Measurements from ENCODE around the gene AVEN. TPM values are rescaled to one million over a fixed set of nuclear protein-coding genes. Genes with fewer than 3 reads are reported as not detected.

The AVEN gene
- total RNA-seq (10 to 100 TPM; 15.1 to 20.3 (median 16.8) TPM), polyA plus RNA-seq (20.0 TPM)
- long read RNA-seq, donor 1, transcript AVEN-201 (6 exons, 1,605 nt) = major isoform, 59 of 65 reads
- long read RNA-seq, donor 1, partial matches to known transcripts = 3 of 65 reads
- long read RNA-seq, donor 1, other reads (novel, unspliced or antisense) = 3 of 65 reads
- long read RNA-seq, donor 2, transcript AVEN-201 (6 exons, 1,605 nt) = major isoform, 42 of 43 reads
- long read RNA-seq, donor 2, partial matches to known transcripts = 0 of 43 reads
- long read RNA-seq, donor 2, other reads (novel, unspliced or antisense) = 1 of 43 reads
- long read RNA-seq, donor 3, partial matches to known transcripts = 0 of 1 reads
- long read RNA-seq, donor 3, other reads (novel, unspliced or antisense) = 1 of 1 reads
- long read RNA-seq, donor 4, transcript AVEN-201 (6 exons, 1,605 nt) = major isoform, 44 of 45 reads
- long read RNA-seq, donor 4, partial matches to known transcripts = 0 of 45 reads
- long read RNA-seq, donor 4, other reads (novel, unspliced or antisense) = 1 of 45 reads

GRCh38 chr15:34038871-34039789, at the start of gene AVEN:
TSS of gene AVEN (minus strand) at chr15:34039204. CDS start at chr15:34039046, 158 bp downstream.
- DNase-seq = peak; percentile 63 to 84 (median 79)
- WGBS = under 1% methylated on average over 82 of the region's 82 CpGs

GRCh38 chr15:34085746-34086145, 46.7 kb upstream of the AVEN start:
- Histone ChIP-seq H3K27ac (ENCODE audit: low read length) (no peak overlapping the region), H3K4me1 (ENCODE audit: control insufficient read depth, insufficient read depth, low read length) (no peaks in the 10 kb centered on the region), H3K4me3 (ENCODE audit: low read length) (no peak overlapping the region), H3K27me3 (ENCODE audit: control insufficient read depth, insufficient read depth) (no peaks in the 10 kb centered on the region), H3K9me3 (ENCODE audit: control insufficient read depth, low read length) (no peaks in the 10 kb centered on the region)
- DNase-seq (no peak), ATAC-seq (no peak)
- intact Hi-C loops (cut with DNase I) = no loop called here
- WGBS = 76% methylated on average over 2 of the region's 2 CpGs

More at GRCh38 chr15:34038871-34039789, at the start of gene AVEN:
- Histone ChIP-seq H3K27me3 (ENCODE audit: control insufficient read depth, insufficient read depth) (no peaks in the 10 kb centered on the region), H3K4me3 (ENCODE audit: low read length) (peak within 1 kb of the TSS; percentile 91), H3K9me3 (ENCODE audit: control insufficient read depth, low read length) (no peaks in the 10 kb centered on the region), H3K27ac (ENCODE audit: low read length) (peak within 1 kb of the TSS; percentile 93), H3K4me1 (ENCODE audit: control insufficient read depth, insufficient read depth, low read length) (peaks cover 2% of the 10 kb centered on the region)
- intact Hi-C loops (cut with DNase I) = no loop called here
- ATAC-seq = peak; percentile 75 to 78

GRCh38 chr15:34084086-34084485, 45.1 kb upstream of the AVEN start:
- Histone ChIP-seq H3K4me1 (ENCODE audit: control insufficient read depth, insufficient read depth, low read length) (no peaks in the 10 kb centered on the region), H3K27ac (ENCODE audit: low read length) (no peak overlapping the region), H3K27me3 (ENCODE audit: control insufficient read depth, insufficient read depth) (no peaks in the 10 kb centered on the region), H3K9me3 (ENCODE audit: control insufficient read depth, low read length) (no peaks in the 10 kb centered on the region), H3K4me3 (ENCODE audit: low read length) (no peak overlapping the region)
- 71% methylated on average over 7 of the region's 7 CpGs for WGBS
- no peak for ATAC-seq
- intact Hi-C loops (cut with DNase I) = no loop called here
- DNase-seq = no peak

- intact Hi-C loops (cut with DNase I) = no loop called here
- Histone ChIP-seq H3K4me1 (ENCODE audit: control insufficient read depth, insufficient read depth, low read length) (no peaks in the 10 kb centered on the region), H3K9me3 (ENCODE audit: control insufficient read depth, low read length) (no peaks in the 10 kb centered on the region), H3K27ac (ENCODE audit: low read length) (no peak overlapping the region), H3K27me3 (ENCODE audit: control insufficient read depth, insufficient read depth) (no peaks in the 10 kb centered on the region), H3K4me3 (ENCODE audit: low read length) (no peak overlapping the region)
- WGBS = 87% methylated on average over 4 of the region's 4 CpGs
- no peak for DNase-seq
- no peak for ATAC-seq
Measured at GRCh38 chr15:34079904-34080303, 40.9 kb upstream of the AVEN start.

- intact Hi-C loops (cut with DNase I) = no loop called here
- no peak for ATAC-seq
- DNase-seq = no peak
- no peaks in the 10 kb centered on the region for H3K27me3 ChIP-seq (ENCODE audit: control insufficient read depth, insufficient read depth)
- H3K4me3 ChIP-seq (ENCODE audit: low read length) = no peak overlapping the region
- 87% methylated on average over 3 of the region's 3 CpGs for WGBS
- H3K9me3 ChIP-seq (ENCODE audit: control insufficient read depth, low read length) = no peaks in the 10 kb centered on the region
- no peaks in the 10 kb centered on the region for H3K4me1 ChIP-seq (ENCODE audit: control insufficient read depth, insufficient read depth, low read length)
- H3K27ac ChIP-seq (ENCODE audit: low read length) = no peak overlapping the region
Measured at GRCh38 chr15:34078900-34079299, 39.9 kb upstream of the AVEN start.

GRCh38 chr15:34076785-34077184, 37.8 kb upstream of the AVEN start:
- Histone ChIP-seq H3K4me1 (ENCODE audit: control insufficient read depth, insufficient read depth, low read length) (no peaks in the 10 kb centered on the region), H3K27me3 (ENCODE audit: control insufficient read depth, insufficient read depth) (no peaks in the 10 kb centered on the region), H3K27ac (ENCODE audit: low read length) (no peak overlapping the region), H3K4me3 (ENCODE audit: low read length) (no peak overlapping the region), H3K9me3 (ENCODE audit: control insufficient read depth, low read length) (no peaks in the 10 kb centered on the region)
- ATAC-seq (no peak), DNase-seq (no peak)
- intact Hi-C loops (cut with DNase I) = no loop called here
- 89% methylated on average over 4 of the region's 4 CpGs for WGBS

GRCh38 chr15:34070003-34070402, 31.0 kb upstream of the AVEN start:
- Histone ChIP-seq H3K4me1 (ENCODE audit: control insufficient read depth, insufficient read depth, low read length) (no peaks in the 10 kb centered on the region), H3K4me3 (ENCODE audit: low read length) (no peak overlapping the region), H3K27me3 (ENCODE audit: control insufficient read depth, insufficient read depth) (no peaks in the 10 kb centered on the region), H3K9me3 (ENCODE audit: control insufficient read depth, low read length) (no peaks in the 10 kb centered on the region), H3K27ac (ENCODE audit: low read length) (no peak overlapping the region)
- ATAC-seq (no peak), DNase-seq (no peak)
- intact Hi-C loops (cut with DNase I) = no loop called here
- WGBS = 71% methylated on average over 6 of the region's 6 CpGs

GRCh38 chr15:34065941-34066340, 26.9 kb upstream of the AVEN start:
- ATAC-seq (no peak), DNase-seq (no peak)
- no peaks in the 10 kb centered on the region for H3K9me3 ChIP-seq (ENCODE audit: control insufficient read depth, low read length)
- no peak overlapping the region for H3K27ac ChIP-seq (ENCODE audit: low read length)
- intact Hi-C loops (cut with DNase I) = loop anchor here in 1 of 4 donors (2.0 kb wide), 1 partner anchor 143 kb away; no protein-coding TSS in a partner anchor
- 82% methylated on average over 8 of the region's 8 CpGs for WGBS
- no peaks in the 10 kb centered on the region for H3K27me3 ChIP-seq (ENCODE audit: control insufficient read depth, insufficient read depth)
- H3K4me1 ChIP-seq (ENCODE audit: control insufficient read depth, insufficient read depth, low read length) = no peaks in the 10 kb centered on the region
- H3K4me3 ChIP-seq (ENCODE audit: low read length) = no peak overlapping the region

- no peak for ATAC-seq
- intact Hi-C loops (cut with DNase I) = loop anchor here in 1 of 4 donors (2.0 kb wide), 1 partner anchor 144 kb away; no protein-coding TSS in a partner anchor
Measured at GRCh38 chr15:34065261-34065660, 26.3 kb upstream of the AVEN start.

GRCh38 chr15:34064438-34064837, 25.4 kb upstream of the AVEN start:
- H3K27me3 ChIP-seq (ENCODE audit: control insufficient read depth, insufficient read depth) = no peaks in the 10 kb centered on the region
- H3K4me1 ChIP-seq (ENCODE audit: control insufficient read depth, insufficient read depth, low read length) = no peaks in the 10 kb centered on the region
- no peak for ATAC-seq
- no peak overlapping the region for H3K27ac ChIP-seq (ENCODE audit: low read length)
- no peak for DNase-seq
- no peak overlapping the region for H3K4me3 ChIP-seq (ENCODE audit: low read length)
- H3K9me3 ChIP-seq (ENCODE audit: control insufficient read depth, low read length) = no peaks in the 10 kb centered on the region
- intact Hi-C loops (cut with DNase I) = loop anchor here in 2 of 4 donors (2.0 to 5.0 kb wide), 3 partner anchors 144 to 523 kb away; partner anchors contain the start of gene KATNBL1 (in 1 of the 2)
- 0% methylated on average over 1 of the region's 1 CpG for WGBS

More at GRCh38 chr15:34065261-34065660, 26.3 kb upstream of the AVEN start:
- WGBS = 84% methylated on average over 3 of the region's 3 CpGs
- Histone ChIP-seq H3K4me1 (ENCODE audit: control insufficient read depth, insufficient read depth, low read length) (no peaks in the 10 kb centered on the region), H3K27me3 (ENCODE audit: control insufficient read depth, insufficient read depth) (no peaks in the 10 kb centered on the region), H3K4me3 (ENCODE audit: low read length) (no peak overlapping the region), H3K27ac (ENCODE audit: low read length) (no peak overlapping the region), H3K9me3 (ENCODE audit: control insufficient read depth, low read length) (no peaks in the 10 kb centered on the region)
- no peak for DNase-seq

All from right cardiac atrium (tissue), 5 donors.